Stimulated activated naive CD8-positive, alpha-beta T cell treated with anti-CD3 and anti-CD28 coated beads, Interleukin-15, Interleukin-2, amounts not matched to agents 100 ng/mL and 50 ng/mL, for 24 hours (primary cell): Measurements from ENCODE around the gene NME9.

ENCODE experiments used
- H3K27ac Mint-ChIP-seq: one replicate; pipeline ENCODE4 v1.8.0; 2021; ENCODE audit warnings: mild to moderate bottlenecking, mixed read lengths
- H3K27me3 Mint-ChIP-seq: one replicate; pipeline ENCODE4 v1.8.0; 2021; ENCODE audit warnings: mixed read lengths
- H3K36me3 Mint-ChIP-seq: one replicate; pipeline ENCODE4 v1.8.0; 2021; ENCODE audit warnings: low read depth, mixed read lengths
- H3K4me1 Mint-ChIP-seq: one replicate; pipeline ENCODE4 v1.8.0; 2021; ENCODE audit warnings: low read depth, mixed read lengths
- H3K4me3 Mint-ChIP-seq: one replicate; pipeline ENCODE4 v1.8.0; 2021; ENCODE audit warnings: mild to moderate bottlenecking, mixed read lengths
- H3K9me3 Mint-ChIP-seq: one replicate; pipeline ENCODE4 v1.8.0; 2021; ENCODE audit warnings: mixed read lengths

Gene NME9

DNA sequence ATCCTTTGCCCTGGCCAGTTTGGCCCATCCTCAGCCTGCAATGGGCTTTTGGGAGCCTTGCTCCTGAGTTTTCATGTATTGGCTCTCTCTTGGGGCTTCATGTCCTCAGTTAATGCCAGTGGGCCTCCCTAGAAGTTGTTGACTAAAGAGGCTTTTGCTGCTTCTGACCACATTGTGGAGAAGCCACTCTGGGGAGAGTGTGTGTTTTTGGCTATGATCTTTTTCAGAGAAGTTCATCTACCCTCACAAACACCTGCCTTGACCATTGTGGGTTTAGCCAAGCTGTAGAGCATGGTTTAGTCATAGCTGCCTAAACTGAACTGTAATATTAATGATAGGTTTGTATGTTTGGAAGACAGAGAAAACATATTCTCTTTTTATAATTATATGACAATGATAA is 24.7 kb upstream of the NME9 start:
- no peak overlapping the region for H3K27ac Mint-ChIP-seq
- peaks cover 20% of the 10 kb centered on the region for H3K27me3 Mint-ChIP-seq
- no peaks in the 10 kb centered on the region for H3K36me3 Mint-ChIP-seq
- no peaks in the 10 kb centered on the region for H3K9me3 Mint-ChIP-seq
- H3K4me3 Mint-ChIP-seq: no peak overlapping the region
- no peaks in the 10 kb centered on the region for H3K4me1 Mint-ChIP-seq

- no peak overlapping the region for H3K4me3 Mint-ChIP-seq
- H3K27ac Mint-ChIP-seq: no peak overlapping the region
- peaks cover 7% of the 10 kb centered on the region for H3K4me1 Mint-ChIP-seq
- no peaks in the 10 kb centered on the region for H3K36me3 Mint-ChIP-seq
- no peaks in the 10 kb centered on the region for H3K9me3 Mint-ChIP-seq
- peaks cover 31% of the 10 kb centered on the region for H3K27me3 Mint-ChIP-seq
These were observed 22.4 kb upstream of the NME9 start for GRCh38 chr3:138351916-138352550.

GRCh38 chr3:138351151-138351550 is 21.5 kb upstream of the NME9 start:
- Mint-ChIP-seq H3K4me3 (no peak overlapping the region), H3K36me3 (no peaks in the 10 kb centered on the region), H3K27me3 (peaks cover 40% of the 10 kb centered on the region), H3K9me3 (no peaks in the 10 kb centered on the region), H3K4me1 (peaks cover 7% of the 10 kb centered on the region), H3K27ac (no peak overlapping the region)

DNA sequence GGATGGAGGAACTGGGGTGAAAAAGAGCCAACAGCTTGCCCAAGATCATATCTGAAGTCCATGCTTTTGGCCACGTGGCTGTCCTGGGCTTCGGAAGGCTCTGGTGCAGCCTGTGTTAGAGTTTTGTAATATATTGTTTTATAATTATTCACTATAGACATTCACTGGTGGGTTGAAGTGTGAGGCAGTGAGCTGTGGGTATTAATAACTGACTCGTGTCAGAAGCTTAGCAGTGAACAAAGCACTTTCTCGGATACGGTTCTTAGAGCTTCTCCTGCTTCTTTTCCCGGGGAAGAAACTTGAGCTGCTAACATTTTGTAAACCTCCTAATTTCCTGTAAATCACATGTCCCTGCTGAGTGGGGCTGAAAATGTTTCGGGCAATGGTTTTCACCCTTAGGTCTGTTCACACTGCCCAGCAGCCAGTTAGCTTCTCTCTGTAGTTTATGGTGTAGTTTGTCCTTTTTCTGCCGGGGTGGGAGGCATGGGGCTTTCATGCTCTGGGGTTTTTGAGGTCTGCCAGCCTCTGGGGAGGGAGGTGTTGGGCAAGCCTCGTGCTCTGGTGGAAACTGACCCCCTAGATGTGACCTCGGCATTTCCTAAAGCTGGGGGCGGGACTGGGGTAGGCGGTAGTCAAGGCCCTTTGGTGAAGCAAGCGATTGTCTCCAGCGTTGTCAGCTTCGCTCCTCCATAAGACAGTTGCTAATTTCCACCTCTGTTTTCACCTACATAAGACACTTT is 20.4 kb upstream of the NME9 start:
- H3K36me3 Mint-ChIP-seq: no peaks in the 10 kb centered on the region
- H3K4me1 Mint-ChIP-seq: peaks cover 7% of the 10 kb centered on the region
- no peaks in the 10 kb centered on the region for H3K9me3 Mint-ChIP-seq
- H3K27ac Mint-ChIP-seq: no peak overlapping the region
- no peak overlapping the region for H3K4me3 Mint-ChIP-seq
- peaks cover 40% of the 10 kb centered on the region for H3K27me3 Mint-ChIP-seq

DNA sequence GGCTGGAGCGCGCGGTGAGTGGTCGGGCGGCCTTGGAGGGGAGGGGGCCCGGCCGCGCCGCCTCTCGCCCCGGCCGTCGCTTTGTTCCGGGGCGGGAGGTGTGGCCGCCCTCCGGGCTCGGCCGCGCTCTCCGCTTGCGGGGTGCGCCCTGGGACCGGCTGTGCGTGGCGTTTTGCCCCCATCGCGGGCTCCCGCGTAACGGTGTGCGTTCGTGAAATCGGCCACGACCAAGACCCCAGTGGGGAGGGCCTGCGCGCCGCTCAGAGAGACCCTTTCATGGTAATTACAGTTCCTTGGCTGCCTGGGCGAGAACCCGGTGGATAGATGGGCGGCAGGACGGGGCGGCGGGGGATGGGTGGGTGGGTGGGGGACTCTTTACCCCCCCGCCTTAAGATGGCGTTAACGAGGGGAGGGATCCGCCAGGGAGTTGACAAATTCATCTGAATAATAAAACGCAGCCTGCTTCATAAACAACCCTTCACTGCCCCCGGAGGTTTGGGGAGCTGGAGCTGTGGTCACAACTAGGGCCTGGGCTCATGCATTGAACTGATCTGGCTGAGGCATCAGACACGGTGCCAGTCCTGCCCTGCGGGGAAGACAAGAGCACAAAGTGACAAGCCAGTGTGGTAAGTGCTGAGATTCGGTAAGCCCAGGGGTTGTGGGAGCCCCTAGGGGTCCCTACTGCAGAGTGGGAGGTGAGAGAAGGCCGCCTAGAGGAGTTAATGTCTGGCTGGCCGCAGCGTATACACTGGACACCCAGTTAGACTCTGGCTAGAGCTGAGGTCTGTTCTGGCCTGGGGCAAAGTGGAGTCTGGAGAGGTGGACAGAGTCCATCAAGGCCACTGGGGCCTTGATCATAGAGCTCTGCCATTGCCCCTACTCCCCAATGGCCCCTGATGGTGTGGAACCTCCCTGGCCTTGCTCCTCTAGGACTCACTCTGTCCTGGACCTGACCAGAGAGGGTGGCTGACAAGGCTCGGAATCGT is 19.4 kb upstream of the NME9 start:
- peaks cover 40% of the 10 kb centered on the region for H3K27me3 Mint-ChIP-seq
- no peaks in the 10 kb centered on the region for H3K9me3 Mint-ChIP-seq
- no peak overlapping the region for H3K27ac Mint-ChIP-seq
- H3K4me3 Mint-ChIP-seq: peak overlapping the region; percentile 23
- peaks cover 7% of the 10 kb centered on the region for H3K4me1 Mint-ChIP-seq
- no peaks in the 10 kb centered on the region for H3K36me3 Mint-ChIP-seq

DNA sequence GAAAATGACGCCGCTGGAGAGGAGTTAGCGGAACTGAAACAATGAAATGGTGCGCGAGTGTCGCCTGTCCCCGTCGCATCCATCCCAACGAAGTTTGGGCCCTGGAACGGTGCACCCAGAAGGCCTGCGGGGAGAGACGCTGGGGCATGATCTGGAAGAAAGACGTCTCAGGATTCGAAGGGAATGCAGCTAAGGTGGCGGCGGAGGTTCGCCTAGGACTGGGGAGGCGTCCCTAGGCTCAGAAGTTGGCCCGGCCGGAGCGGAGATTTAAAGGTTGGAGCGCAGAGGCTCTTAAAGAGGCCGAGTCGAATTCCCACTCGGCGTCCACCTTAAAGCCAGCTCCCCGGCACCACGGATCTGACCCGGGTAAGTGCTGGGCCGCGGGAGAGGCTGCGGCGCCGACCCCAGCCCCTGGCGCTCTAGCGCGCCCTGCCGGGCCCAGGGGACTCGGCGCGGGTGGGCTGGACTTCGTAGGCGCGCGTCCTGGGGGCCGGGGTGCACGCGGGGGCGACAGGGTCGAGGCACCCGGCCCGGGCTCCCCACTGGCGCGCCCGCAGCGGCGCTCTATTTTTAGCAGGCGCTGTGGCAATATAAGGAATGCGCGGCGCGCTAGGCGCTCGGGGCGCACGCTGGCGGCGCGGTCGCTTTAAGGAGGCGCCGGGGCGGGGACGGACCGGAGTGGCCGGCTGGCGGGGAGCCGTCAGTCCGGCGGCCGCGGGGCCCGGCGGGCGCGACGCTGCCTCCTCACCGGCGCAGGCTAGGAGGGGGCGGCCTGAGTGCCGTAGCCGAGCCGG is 18.5 kb upstream of the NME9 start, which contains the start of gene MRAS:
MRAS (plus strand) TSS at position 620 of the 794 bp plus-strand sequence. CDS start 24,305 bp downstream, outside the sequence.
- Mint-ChIP-seq H3K36me3 (no peaks in the 10 kb centered on the region), H3K27me3 (peaks cover 45% of the 10 kb centered on the region), H3K27ac (no peak within 1 kb of the TSS), H3K9me3 (no peaks in the 10 kb centered on the region), H3K4me3 (peak within 1 kb of the TSS; percentile 85), H3K4me1 (peaks cover 7% of the 10 kb centered on the region)

- Mint-ChIP-seq H3K27ac (no peak overlapping the region), H3K9me3 (no peaks in the 10 kb centered on the region), H3K4me1 (peaks cover 7% of the 10 kb centered on the region), H3K36me3 (no peaks in the 10 kb centered on the region), H3K27me3 (peaks cover 35% of the 10 kb centered on the region), H3K4me3 (no peak overlapping the region)
These were observed 15.1 kb upstream of the NME9 start for GRCh38 chr3:138344754-138345153.

GRCh38 chr3:138340511-138340910 is 10.9 kb upstream of the NME9 start:
- H3K27ac Mint-ChIP-seq: no peak overlapping the region
- H3K4me1 Mint-ChIP-seq: no peaks in the 10 kb centered on the region
- no peaks in the 10 kb centered on the region for H3K9me3 Mint-ChIP-seq
- H3K4me3 Mint-ChIP-seq: no peak overlapping the region
- peaks cover 11% of the 10 kb centered on the region for H3K27me3 Mint-ChIP-seq
- H3K36me3 Mint-ChIP-seq: no peaks in the 10 kb centered on the region

GRCh38 chr3:138338811-138339210 is 9.2 kb upstream of the NME9 start:
- H3K36me3 Mint-ChIP-seq: no peaks in the 10 kb centered on the region
- H3K27ac Mint-ChIP-seq: no peak overlapping the region
- H3K4me3 Mint-ChIP-seq: no peak overlapping the region
- H3K9me3 Mint-ChIP-seq: no peaks in the 10 kb centered on the region
- peaks cover 11% of the 10 kb centered on the region for H3K27me3 Mint-ChIP-seq
- no peaks in the 10 kb centered on the region for H3K4me1 Mint-ChIP-seq

GRCh38 chr3:138338244-138338643 is 8.6 kb upstream of the NME9 start:
- no peak overlapping the region for H3K4me3 Mint-ChIP-seq
- no peak overlapping the region for H3K27ac Mint-ChIP-seq
- no peaks in the 10 kb centered on the region for H3K4me1 Mint-ChIP-seq
- no peaks in the 10 kb centered on the region for H3K9me3 Mint-ChIP-seq
- no peaks in the 10 kb centered on the region for H3K36me3 Mint-ChIP-seq
- peaks cover 7% of the 10 kb centered on the region for H3K27me3 Mint-ChIP-seq

DNA sequence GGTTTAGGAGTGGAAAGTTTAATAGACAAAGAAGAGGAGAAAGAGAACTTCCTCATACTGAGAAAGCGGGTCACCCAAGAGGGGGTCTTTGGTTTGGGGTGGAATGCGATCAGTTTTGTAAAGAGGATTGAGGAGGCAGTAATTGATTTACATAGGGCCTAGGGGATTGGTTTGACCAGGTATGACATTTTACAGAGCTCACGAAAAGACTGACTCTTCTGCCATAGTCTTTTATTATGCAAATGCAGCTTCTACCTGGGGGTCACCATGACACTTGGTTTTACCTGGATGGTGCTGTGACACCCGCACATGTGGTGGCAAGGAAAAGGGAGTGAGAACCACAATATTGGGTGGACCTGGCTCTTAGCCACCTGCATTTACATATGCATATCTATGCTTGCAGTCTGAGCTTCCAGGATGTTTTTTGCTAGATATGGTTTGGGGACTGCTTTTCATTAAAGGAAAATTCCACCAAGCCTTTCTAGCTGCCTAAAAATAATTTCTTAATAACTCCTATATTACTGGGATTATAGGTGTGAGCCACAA is 6.9 kb upstream of the NME9 start:
- peaks cover 3% of the 10 kb centered on the region for H3K27me3 Mint-ChIP-seq
- H3K4me1 Mint-ChIP-seq: peaks cover 4% of the 10 kb centered on the region
- no peak overlapping the region for H3K4me3 Mint-ChIP-seq
- no peak overlapping the region for H3K27ac Mint-ChIP-seq
- H3K36me3 Mint-ChIP-seq: no peaks in the 10 kb centered on the region
- H3K9me3 Mint-ChIP-seq: no peaks in the 10 kb centered on the region

DNA sequence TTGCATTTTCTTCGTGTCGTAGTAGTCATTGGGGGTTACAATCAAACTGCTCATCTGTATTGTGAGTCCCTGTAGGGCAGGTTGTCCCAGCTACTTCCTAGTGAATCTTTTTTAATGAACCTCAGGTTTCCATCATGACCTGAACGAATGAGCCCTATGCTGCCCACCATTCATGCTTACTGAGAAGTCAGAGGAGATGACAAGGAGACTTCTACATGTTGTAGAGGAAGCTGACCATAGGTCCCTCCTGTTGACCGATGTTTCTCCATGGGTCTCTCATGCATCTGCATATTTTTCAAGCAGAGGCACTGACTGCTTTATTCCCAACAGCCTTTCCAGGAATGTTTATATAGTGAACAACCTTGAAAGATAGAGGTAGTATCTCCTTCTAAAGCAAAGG is 5.0 kb upstream of the NME9 start:
- Mint-ChIP-seq H3K36me3 (no peaks in the 10 kb centered on the region), H3K27me3 (peaks cover 3% of the 10 kb centered on the region), H3K4me3 (no peak overlapping the region), H3K4me1 (peaks cover 23% of the 10 kb centered on the region), H3K9me3 (no peaks in the 10 kb centered on the region), H3K27ac (no peak overlapping the region)

DNA sequence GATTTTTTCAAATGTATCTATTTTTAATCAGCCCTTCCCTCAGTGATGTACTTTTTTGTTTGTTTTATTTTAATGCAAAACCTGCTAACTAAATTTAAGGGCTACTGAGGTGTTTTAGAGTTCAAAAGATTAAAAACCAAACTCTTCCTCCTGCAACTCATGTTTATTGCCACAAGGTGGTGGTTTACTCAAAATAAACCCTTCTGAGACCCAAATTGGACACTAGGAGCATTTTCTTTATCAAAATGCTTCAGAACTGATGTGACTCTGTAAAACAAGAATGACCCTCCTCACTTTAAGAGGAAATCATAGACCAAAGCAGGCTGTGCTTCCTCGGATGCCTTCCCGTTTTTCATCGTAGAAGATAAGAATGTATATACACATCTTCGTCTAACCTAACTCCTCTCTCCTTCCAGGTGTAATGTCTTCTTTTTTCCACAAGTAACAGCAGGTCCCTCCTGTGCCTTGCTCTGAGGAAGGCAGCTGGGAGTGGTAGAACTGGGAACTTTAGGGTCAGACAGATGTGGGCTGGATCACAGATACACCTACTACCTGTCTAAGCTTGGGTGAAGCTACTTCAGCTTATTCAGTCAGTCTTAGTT is 2.9 kb upstream of the NME9 start:
- peaks cover 41% of the 10 kb centered on the region for H3K4me1 Mint-ChIP-seq
- H3K27ac Mint-ChIP-seq: no peak overlapping the region
- H3K27me3 Mint-ChIP-seq: peaks cover 2% of the 10 kb centered on the region
- no peak overlapping the region for H3K4me3 Mint-ChIP-seq
- H3K9me3 Mint-ChIP-seq: no peaks in the 10 kb centered on the region
- no peaks in the 10 kb centered on the region for H3K36me3 Mint-ChIP-seq
